NOMO-1 (cell line): Measurements from ENCODE around the gene SRP68.
"Not testable (repeated sequence)": the region's sequence is repeated elsewhere in the genome, so short reads cannot be mapped to it uniquely, and the experiment has no call there.

ENCODE experiments used
- DNase-seq, 2 experiments: peaks; one replicate each; lab custom pipeline; 2025; ENCODE audit not compliant: unreplicated experiment in 2 of 2; lab: John Stamatoyannopoulos, UW

Gene SRP68

DNA sequence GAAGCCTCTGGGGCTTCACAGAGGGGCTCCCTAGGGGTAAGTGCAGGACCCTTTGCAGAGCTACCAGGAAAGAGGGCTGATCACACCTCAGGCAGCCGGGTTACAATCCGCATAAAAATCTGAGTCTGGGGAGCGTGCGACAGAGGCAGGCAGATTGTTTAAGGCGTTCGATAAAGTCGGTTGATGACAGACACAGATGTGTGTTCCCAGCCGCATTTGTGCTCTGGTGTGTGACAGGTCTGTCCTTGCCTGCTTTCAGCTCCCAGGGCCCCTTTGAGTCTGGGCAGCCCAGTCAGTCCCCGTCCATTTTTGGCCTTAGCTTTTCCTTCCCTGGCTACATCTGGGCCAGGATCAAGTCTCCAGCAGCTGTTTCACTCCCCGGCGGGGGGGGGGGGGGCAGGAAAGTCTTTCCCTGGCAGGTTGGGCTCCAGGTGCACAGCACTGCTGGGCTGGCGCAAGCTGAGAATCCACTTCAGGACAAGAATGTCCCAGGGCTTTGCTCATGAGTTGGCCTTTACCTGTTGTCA lies 5.3 kb upstream of the SRP68 start:
- no peak for DNase-seq

DNA sequence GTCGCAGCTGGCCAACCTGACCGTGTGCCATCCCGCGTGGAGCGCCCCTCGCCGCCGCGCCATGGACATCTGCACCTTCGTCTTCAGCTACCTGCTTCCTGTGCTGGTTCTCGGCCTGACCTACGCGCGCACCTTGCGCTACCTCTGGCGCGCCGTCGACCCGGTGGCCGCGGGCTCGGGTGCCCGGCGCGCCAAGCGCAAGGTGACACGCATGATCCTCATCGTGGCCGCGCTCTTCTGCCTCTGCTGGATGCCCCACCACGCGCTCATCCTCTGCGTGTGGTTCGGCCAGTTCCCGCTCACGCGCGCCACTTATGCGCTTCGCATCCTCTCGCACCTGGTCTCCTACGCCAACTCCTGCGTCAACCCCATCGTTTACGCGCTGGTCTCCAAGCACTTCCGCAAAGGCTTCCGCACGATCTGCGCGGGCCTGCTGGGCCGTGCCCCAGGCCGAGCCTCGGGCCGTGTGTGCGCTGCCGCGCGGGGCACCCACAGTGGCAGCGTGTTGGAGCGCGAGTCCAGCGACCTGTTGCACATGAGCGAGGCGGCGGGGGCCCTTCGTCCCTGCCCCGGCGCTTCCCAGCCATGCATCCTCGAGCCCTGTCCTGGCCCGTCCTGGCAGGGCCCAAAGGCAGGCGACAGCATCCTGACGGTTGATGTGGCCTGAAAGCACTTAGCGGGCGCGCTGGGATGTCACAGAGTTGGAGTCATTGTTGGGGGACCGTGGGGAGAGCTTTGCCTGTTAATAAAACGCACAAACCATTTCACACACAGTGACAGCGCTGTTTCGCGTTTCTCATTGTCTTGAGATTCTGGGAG lies 4.7 kb upstream of the SRP68 start:
- DNase-seq = no peak

DNA sequence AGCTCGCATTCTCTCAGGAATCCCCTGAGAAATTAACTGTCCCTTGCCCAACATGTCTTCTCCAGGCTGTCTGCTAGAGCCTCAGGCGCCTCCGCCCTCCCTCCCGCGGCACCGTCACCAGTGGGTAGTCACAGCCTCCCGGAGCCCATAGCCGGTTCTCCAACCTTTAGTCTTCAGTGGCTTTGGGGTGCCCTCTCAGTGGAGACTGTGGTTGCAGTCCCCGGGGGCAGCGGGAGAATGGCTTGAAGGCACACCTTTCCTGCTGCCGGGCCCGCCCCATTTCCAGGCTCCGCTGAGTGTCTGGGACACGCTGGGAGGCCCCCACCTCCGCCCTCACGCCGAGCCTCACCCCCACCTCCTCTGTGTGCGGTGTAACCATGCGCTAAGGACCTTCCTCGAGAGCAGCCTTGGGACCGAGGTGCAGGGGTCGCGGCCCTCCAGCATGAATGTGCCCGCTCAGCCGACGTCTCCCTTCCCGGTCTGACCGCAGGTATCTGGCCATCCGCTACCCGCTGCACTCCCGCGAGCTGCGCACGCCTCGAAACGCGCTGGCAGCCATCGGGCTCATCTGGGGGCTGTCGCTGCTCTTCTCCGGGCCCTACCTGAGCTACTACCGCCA lies 3.9 kb upstream of the SRP68 start:
- DNase-seq = no peak

DNA sequence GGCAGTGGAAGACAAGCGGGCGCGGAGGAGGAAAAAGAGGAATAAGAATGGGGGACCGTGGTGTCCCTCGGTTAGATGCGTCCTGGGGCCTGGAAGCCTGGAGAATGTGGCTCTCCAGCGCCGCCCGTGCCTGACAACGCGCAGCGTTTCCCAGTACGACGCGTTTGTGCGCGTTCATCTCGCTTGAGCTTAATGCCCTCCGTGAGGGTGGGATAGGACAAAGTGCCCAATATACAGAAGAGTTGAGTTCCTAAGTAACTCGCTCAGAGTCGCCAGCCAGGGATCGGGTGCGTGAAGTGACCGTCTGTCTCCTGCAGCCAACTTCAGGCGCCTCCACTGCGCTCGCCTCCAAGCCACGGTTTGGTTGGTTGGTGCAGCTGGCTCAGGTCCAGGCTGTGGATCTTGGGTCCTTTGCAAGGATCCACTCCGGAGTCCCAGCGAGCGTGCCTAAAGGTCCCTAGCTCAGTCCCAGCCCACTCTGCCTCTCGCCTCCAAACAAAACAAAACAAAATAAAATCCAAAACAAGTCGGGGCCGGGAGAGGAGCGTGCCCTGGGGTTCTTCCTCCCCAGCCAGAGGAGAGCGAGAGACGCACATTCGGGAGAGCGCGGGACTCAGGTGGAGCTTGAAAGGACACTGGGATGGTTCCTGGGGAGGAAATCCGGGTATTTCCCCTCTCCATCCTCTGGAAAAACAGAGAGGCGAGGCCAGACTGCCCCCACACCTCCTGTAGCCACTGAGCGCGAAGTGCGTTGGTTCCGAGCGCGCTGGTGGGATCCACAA lies 3.2 kb upstream of the SRP68 start:
- peak; percentile 47 to 54 for DNase-seq

DNA sequence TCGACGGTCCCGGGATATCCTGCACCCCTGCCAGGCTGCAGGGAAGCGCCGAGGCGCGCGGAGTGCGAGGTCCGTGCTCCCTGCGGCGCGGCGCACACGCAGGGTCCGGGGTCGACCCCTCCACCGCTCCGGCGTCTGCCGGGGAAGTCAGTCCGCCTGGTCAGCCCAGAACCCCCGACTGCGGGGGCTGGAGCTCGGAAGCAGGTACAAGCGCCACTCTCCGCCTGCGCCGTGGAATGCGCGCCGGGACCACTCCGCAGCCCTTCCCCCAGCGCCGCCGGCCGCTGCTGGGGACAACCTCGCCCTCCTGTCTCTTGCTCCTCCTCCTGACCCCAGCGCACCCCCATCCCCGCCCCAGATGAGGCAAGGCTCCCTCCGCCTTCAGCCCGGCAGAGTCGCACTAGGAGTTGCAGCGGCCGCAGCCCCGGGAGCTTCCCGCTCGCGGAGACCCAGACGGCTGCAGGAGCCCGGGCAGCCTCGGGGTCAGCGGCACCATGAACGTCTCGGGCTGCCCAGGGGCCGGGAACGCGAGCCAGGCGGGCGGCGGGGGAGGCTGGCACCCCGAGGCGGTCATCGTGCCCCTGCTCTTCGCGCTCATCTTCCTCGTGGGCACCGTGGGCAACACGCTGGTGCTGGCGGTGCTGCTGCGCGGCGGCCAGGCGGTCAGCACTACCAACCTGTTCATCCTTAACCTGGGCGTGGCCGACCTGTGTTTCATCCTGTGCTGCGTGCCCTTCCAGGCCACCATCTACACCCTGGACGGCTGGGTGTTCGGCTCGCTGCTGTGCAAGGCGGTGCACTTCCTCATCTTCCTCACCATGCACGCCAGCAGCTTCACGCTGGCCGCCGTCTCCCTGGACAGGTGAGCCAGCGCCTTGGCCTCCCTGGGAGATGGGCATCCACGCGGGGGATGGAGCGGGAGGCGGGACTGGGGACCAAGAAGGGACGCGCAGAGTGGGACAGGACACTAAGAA lies 2.4 kb upstream of the SRP68 start, which contains the start of gene GALR2:
Gene GALR2 (plus strand): TSS at position 392 of the 974 bp plus-strand sequence. CDS start 103 bp downstream, at position 495.
- DNase-seq = peak in 1 of 2 experiments; percentile 51

DNA sequence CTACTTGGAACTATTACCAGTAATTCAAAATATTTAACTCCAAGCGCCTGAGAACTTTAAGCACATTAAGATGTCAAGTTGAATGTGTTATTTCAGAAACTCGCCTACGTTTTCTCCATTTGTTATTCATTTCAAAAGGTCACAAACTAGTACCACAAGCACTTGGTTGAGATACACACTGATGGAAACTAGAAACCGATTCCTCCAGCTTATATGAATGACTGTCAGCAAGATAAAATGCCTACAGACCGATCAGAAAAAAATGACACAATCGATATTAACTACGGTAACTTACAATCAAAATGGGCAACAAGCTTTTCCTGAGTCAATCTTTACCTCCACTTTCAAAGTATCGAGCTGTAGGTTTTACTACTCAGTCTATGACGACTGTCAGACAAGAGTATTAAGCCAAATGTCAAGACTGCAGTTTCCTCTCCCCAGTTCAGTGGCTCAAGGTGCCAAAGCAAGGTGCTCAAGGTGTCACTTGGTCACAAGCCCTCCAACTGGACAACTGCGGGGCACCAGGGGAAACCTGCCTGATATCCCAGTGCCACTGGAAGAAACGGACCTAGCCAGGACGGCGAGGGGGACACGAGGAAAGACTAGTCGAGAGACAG lies 678 bp downstream of the SRP68 start:
- no peak for DNase-seq

DNA sequence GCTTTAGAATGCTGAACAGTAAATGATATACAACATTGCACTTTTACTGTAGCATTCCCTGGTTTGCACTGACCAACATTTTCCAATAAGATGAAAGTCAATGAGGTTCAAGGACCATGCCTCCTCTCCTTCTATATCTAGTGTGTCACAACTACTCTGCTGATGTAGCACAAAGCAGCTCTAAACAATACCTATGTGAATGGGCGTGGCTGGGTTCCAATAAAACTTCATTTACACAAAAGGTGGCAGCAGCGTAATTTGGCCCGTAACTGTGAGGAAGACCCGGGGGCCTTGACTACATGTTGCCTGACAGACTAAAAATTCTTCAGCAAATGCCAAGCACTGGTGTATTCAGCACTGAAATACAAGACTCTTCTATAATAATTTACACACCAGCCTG lies 6.5 kb downstream of the SRP68 start:
- no peak for DNase-seq

DNA sequence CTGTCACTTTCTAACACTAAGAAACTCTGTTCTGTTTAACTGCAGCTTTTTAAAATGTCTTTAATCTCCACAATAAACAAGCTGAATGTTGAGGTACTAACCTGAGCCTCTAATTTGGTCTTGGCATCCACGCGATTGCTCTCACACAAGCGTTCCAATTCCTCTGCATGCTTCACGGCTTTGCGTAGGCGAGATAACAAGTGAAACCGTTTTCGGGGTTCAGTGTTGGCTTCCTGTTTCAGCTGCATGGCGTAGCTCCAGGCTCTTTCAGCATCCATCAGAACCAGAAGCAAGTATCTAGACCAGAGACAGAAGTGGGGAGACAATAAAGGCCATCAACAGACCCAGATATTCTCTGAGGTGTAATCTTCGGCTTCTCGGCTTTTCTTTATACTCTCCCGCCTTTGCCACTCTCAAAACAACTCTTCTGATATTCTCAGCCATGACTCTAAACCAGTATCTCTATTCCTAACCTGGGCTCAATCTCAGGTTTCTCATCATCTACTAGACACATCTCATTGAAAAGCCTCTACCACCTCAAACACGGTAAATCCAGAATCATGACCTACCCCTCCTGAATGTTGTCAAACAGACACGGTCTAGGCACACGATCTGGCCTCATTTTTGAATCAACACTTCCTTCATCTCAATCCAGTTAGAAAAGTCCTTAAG lies 8.3 kb downstream of the SRP68 start:
- DNase-seq = no peak

DNA sequence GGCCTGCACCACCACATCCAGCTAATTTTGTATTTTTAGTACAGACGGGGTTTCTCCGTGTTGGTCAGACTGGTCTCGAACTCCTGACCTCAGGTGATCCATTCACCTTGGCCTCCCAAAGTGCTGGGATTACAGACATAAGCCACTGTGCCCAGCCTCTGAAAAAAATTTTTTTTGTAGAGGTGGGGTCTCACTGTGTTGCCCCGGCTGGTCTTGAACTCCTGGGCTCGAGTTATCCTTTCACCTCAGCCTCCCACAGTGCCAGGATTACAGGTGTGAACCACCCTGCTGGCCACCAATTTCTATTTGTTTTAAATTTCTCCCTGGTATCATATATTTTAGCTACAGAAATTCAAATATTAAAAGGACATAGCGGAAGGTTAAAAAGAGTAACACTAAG lies 14.1 kb downstream of the SRP68 start:
- not testable (repeated sequence) for DNase-seq

DNA sequence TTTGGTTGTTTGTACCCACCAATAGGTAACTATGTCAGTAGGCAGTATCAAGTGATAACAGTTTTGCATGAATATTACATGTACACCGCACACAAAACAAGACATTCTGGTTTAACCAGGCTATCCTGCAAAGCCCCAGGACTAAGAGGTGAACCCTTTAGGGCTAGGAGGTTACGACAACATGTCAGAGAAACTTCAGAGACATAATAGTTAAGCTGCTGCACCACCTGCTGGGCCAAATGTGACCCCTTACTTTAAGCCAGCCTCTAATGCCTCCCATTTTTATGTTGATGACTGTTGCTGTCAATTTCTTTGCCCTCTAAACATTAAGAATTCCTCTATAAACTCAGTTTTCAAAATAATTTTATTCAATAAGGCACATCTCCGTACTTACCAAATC lies 15.4 kb downstream of the SRP68 start:
- no peak for DNase-seq

DNA sequence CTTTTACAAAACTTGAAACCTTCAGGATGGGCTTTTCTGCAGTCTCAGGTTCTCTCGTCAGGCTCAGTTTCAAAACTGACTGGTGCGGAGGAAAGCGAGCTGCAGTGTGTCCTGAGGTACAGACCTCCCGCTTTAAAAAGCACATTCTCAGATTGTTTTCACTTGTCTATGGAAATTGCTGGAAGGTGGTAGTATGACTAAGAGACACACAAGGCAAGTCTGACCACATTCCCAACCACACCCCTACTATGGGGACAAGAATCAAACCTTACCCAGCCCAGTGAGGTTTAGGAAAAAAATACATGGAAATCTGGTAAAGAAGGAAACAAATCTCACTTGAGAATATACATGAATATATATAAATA lies 18.2 kb downstream of the SRP68 start:
- no peak for DNase-seq

DNA sequence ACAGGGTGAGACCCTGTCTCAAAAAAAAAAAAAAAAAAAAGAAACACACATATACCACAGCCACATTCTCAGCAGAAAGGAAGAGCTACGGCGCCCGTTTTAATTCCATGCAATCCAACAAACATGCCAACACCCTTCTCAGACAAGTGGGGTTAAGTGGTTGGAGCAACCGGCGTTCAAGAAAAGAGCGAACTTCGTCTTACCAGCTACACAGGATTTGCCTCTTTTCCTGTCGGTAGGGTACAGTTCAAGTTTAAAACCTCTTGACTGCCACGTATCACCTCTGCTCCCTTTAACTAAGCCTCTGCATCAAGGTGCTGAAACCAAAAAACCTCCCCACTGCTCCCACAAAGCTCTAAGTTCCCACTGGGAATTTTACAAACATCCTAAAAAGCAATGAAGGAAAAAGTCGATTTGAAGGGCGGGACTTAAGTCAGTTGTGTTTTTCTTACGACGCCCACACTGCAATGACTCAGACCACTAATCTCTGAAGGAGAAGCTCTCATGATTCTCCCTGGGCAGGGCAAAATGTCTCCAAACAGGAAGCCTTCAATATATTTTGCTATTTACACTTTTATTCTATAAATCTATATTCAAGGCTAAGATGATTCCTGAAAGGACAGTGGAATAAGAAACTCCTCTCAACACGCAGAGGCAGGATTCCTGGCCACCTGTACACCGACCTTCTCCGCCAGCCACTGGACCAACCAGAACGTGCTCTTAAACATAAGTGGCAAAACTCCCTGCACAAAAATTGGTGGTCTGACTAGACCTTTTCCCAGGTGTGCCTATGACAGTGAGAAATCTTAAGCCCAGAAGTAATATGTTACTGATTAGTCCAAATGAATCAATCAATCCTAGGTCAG lies 18.8 kb downstream of the SRP68 start:
- DNase-seq = no peak

DNA sequence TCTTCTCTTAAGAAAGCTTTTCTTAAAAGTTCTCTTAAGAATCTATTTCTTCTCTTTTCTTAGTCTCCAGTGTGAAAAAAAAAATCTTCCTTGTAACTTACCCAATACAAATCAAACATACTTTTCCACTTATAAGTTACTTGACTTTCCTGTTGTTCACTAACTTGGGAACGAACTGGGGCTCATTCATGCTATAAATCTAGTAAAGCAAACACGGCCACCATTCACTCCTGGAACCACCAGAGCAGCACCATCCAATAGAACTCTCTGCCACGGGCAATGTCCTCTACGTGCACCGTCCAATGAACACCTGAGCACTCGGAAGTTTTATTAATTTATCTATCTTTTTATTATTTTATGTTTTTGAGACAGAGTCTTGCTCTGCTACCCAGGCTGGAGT lies 20.8 kb downstream of the SRP68 start:
- DNase-seq = no peak

DNA sequence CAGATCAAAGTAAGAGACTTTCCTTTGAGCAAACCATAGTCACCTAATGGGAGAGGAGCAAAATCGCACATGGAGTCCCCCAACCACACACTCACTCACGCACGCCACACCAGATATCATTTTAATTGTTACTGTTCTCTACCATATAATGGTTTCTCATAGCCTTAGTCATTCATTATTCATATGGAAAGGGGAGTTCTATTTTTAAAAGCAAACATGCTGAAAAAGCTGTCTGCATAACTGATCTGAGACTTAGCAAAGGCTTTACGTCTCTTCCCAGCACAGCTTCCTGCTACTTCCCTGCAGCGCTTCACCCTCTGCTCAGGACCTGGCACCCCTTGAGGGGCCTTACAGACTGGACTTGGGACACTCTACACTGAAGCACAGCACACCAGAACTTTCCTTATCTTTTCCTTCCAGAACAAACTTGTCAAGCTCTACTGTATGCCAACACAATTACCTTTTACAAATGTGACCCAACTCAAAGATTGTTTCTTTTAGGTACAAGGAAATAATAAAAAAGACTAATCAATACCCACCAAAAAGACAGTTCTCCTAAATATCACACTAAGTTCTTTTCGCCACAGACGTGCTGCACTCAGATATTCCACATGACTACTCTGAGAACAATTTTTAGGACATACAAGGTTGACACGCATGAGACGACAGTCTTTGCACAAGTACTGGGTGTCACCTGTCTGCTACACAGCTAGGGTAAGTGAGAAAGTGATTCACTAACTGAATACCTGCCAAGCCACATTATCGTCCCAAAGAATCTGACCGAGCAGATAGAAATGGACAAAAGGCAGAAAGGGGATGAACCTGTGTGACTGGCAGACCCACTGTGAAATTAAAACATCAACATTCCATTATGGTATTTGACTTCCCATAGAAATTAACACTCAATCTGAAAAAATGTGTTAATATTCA lies 21.5 kb downstream of the SRP68 start:
- no peak for DNase-seq

DNA sequence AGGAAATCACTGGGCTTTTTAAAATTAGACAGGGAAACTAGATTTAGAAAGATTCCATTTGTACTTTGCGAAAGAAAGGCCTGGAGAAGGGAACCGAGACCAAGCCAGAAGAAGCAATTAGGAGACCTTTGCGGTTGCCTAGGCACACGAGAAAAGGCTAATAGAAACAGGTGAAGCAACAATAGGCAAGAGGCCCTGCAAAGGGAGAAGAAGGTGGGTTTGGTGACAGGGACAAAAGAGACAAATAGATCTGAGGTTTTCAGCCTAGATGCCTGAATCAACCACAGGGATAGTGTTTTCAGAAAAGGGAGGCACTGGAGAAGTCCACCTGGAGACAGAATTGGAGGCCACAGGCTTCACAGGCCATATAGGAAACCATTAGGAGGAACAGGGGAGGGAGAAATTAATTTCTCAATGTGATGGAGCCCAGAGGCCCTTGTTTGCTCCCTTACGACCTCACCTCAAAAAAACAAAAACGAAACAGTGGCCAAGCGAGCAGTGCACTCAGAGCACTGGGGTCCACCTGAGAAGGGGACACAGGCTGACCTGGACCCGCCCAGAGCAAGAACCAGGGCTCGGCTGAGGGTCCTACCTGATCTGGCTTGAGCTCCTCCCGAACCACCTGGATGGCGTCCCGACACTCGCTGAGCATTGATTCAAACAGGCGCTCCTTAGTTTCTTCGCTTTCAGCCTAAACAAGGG lies 22.3 kb downstream of the SRP68 start:
- DNase-seq = peak; percentile 32 to 39

DNA sequence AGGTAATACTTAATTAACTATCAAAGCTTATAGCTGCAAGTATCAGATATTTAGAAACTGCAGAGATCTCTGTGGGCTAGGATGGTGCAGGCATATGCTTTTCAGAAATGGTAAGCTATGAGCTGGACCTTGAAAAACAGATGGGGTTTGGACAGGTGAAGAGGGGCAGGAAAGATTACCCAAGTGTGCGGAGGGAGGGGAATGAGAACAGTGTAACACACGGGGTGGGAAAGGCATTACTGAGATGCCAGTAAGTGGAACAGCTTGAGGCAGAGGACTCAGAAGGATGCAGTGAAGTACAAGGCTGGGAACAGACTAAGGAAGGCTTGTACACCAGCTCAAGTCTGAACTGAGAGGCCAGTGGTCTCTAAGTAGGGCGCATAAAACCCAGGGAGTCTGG lies 23.1 kb downstream of the SRP68 start:
- DNase-seq = no peak

DNA sequence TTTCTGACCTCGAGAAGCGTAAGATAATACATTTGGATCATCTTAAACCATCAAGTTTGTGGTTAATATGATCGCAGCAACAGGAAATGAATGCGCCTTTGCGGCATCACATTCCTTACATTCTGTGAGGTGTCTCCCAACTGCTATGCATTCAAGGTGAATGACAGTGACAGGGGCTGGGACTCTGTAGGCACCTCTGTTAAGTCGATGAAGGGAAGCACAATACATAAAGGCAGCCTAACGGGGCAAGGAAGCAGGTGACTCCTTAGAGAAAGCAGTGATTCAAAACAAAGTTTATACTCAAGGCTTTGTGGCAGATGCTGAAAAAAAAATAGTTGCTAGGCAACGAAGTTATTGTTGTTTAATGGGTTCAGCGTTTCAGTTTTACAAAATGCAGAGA lies 23.6 kb downstream of the SRP68 start:
- DNase-seq = no peak
